Skeletal muscle tissue (tissue), 4 donors: ENCODE measurements around the gene CDC14B. TPM values are rescaled to one million over a fixed set of nuclear protein-coding genes. Genes with fewer than 3 reads are reported as not detected.
A peak's percentile ranks its signal among the peaks of the same experiment; 100 is the strongest.
"Not testable (repeated sequence)": the region's sequence is repeated elsewhere in the genome, so short reads cannot be mapped to it uniquely, and the experiment has no call there.

Experiments used
- H3K27ac ChIP-seq: one replicate; pipeline ENCODE4 v1.7.0; 2013; ENCODE audit warnings: mild to moderate bottlenecking, low read depth, low read length, inconsistent platforms
- H3K27me3 ChIP-seq, 3 donors: one replicate each; pipeline ENCODE4 v1.7.0; 2013; ENCODE audit warnings: low read length in 3 of 3; ENCODE audit not compliant: control insufficient read depth in 3 of 3, insufficient read depth in 3 of 3
- H3K36me3 ChIP-seq, 3 donors: one replicate each; pipeline ENCODE4 v1.7.0; 2013; ENCODE audit warnings: low read length in 3 of 3; ENCODE audit not compliant: control insufficient read depth in 3 of 3, insufficient read depth in 3 of 3
- H3K4me1 ChIP-seq, 3 donors: one replicate each; pipeline ENCODE4 v1.7.0; 2013; ENCODE audit warnings: low read length in 3 of 3, mild to moderate bottlenecking in 3 of 3; ENCODE audit not compliant: control insufficient read depth in 3 of 3, insufficient read depth in 3 of 3
- H3K4me3 ChIP-seq, 3 donors: one replicate each; pipeline ENCODE4 v1.7.0; 2013; ENCODE audit warnings: low read length in 3 of 3
- H3K9ac ChIP-seq, 3 donors: one replicate each; pipeline ENCODE4 v1.7.0; 2013; ENCODE audit warnings: low read length in 3 of 3, mild to moderate bottlenecking in 3 of 3, moderate library complexity in 2 of 3, low read depth in 1 of 3
- H3K9me3 ChIP-seq, 3 donors: one replicate each; pipeline ENCODE4 v1.7.0; 2013; ENCODE audit warnings: low read length in 3 of 3; ENCODE audit not compliant: control insufficient read depth in 3 of 3
- total RNA-seq: library from RNA; depleted of rRNA; stranded (reverse); fragments of >200 nt; gene quantifications from one replicate; pipeline ENCODE4 v1.2.3, GENCODE V29; 2014
- donor health status: Osteomylitis.

Gene CDC14B
- total RNA-seq = 45.9 TPM

DNA sequence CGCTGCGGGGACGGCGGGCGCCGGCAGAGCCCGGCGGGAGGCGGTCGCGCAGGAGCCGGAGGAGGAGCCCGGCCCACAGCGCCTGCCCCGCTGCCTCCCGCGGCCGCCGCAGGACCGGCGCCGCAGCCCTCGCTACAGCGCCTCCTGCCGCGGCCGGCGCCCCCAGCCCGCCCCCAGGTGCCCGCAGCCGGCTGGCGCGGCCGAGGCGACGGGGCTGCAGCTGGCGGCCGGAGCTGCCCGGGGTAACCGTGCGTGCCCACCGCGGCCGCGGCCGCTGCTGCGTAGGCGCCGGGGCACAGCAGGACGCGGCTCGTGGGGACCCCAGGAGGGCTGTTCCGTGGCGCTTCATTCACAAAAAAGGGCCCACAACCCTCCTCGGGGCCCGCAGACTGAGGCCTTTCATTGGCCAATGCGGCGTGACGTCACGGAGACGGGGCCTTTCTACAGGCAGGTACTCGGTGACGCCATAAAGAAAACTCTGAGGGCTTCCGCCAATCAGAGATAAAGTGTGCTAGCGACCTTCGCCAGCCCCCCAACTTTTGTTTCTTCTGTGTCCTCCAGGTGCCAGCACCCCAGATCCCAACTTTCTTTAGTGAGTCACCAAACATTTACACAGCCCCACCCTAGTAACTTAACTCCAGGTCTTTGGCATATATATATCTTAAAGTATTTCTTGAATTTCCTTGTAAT is at the start of gene CDC14B:
CDC14B (minus strand) TSS at position 353 of the 690 bp plus-strand sequence. CDS start 465 bp downstream, outside the sequence.
- Histone ChIP-seq H3K9me3 (no peaks in the 10 kb centered on the region), H3K4me3 (peak within 1 kb of the TSS; percentile 64 to 68 (median 65)), H3K36me3 (no peaks in the 10 kb centered on the region), H3K27ac (peak within 1 kb of the TSS; percentile 88), H3K4me1 (peaks cover 6 to 16% (median 11%) of the 10 kb centered on the region in 3 donors), H3K9ac (peak within 1 kb of the TSS; percentile 43 to 77 (median 69)), H3K27me3 (no peaks in the 10 kb centered on the region)

DNA sequence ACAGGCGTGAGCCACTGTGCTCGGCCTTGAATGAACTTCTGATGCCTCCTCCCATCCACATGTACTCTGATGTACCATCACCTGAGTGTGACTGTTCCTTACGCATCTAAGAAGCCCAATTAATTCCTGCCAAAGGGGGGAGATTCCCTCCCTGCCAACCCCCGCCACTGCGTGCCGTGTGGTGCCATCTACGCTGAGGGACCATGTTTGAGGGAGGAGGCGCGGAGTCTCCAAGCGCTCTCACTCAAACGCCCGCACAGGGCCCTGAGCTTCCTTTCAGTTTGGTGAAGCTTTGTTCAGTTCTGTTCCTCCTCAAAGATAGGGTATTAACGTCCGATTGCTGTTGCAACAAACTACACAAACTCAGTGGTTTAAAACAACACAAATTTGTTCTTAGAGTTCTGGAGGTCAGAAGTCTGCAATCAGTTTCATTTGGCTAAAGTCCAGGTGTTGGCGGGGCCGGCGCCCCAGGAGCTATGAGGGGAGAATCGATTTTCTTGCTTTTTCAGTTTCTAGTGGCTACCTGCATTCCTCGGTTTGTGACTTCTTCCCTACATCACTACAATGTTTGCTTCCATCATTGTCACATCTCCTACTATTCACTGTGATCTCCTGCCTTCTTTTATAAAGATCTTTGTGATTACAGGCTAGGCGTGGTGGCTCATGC is 49.4 kb upstream of the CDC14B start:
- no peak overlapping the region for H3K27ac ChIP-seq
- H3K9ac ChIP-seq = no peak overlapping the region
- H3K27me3 ChIP-seq = no peaks in the 10 kb centered on the region
- H3K9me3 ChIP-seq = no peaks in the 10 kb centered on the region
- H3K4me1 ChIP-seq = no peaks in the 10 kb centered on the region
- no peaks in the 10 kb centered on the region for H3K36me3 ChIP-seq
- no peak overlapping the region for H3K4me3 ChIP-seq

DNA sequence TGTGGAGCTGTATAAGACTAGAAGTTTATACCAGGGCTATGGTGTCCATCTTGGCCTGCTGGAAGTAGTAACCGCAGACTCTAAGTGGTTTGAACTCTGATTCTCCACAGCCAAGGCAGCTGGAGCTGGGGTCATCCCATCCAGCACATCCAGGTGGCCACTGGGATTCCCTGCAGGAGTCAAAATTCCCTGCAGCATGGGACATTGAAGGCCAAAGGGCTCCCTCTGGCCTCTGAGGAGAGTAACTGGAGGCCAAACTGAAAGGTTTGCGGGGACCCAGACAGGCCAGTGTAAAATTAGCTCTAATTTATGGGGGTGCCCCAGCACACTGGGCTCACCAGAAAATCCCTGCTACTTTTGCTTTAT is 47.7 kb upstream of the CDC14B start:
- no peaks in the 10 kb centered on the region for H3K9me3 ChIP-seq
- no peaks in the 10 kb centered on the region for H3K27me3 ChIP-seq
- no peaks in the 10 kb centered on the region for H3K4me1 ChIP-seq
- H3K9ac ChIP-seq = no peak overlapping the region
- no peak overlapping the region for H3K4me3 ChIP-seq
- H3K27ac ChIP-seq = no peak overlapping the region
- no peaks in the 10 kb centered on the region for H3K36me3 ChIP-seq

DNA sequence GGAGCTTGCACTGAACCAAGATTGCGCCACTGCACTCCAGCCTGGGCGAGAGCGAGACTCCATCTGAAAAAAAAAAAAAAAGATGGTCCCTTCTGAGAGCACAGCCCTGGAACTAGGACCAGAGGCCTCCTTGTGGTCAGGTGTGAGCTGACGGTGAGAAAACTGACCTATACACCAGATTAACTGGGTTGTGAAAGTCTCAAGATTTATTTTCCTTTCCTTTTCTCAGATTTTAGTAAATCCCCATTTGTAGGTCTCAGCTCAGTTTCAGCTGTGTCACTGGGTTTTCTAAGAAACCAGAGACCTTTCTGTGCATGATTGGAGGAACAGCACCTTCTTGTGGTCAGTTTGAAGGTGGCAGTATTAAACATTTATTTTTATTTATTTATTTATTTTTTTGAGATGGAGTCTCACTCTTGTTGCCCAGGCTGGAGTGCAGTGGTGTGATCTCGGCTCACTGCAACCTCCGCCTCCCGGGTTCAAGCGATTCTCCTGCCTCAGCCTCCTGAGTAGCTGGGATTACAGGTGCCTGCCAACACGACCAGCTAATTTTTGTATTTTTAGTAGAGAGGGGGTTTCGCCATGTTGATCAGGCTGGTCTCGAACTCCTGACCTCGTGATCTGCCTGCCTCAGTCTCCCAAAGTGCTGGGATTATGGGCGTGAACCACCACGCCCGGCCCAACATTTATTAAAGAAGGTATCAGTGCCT is 47.2 kb upstream of the CDC14B start:
- not testable (repeated sequence) for H3K9ac ChIP-seq, H3K27ac ChIP-seq

GRCh38 chr9:96665789-96666188 is 46.1 kb upstream of the CDC14B start:
- H3K27ac ChIP-seq = no peak overlapping the region
- no peak overlapping the region for H3K9ac ChIP-seq
- H3K27me3 ChIP-seq = no peaks in the 10 kb centered on the region
- H3K9me3 ChIP-seq = no peaks in the 10 kb centered on the region
- no peaks in the 10 kb centered on the region for H3K4me1 ChIP-seq
- H3K4me3 ChIP-seq = no peak overlapping the region
- H3K36me3 ChIP-seq = no peaks in the 10 kb centered on the region

More for the DNA sequence above, 47.2 kb upstream of the CDC14B start:
- not testable (repeated sequence) for H3K36me3 ChIP-seq, H3K4me3 ChIP-seq, H3K4me1 ChIP-seq, H3K27me3 ChIP-seq, H3K9me3 ChIP-seq

DNA sequence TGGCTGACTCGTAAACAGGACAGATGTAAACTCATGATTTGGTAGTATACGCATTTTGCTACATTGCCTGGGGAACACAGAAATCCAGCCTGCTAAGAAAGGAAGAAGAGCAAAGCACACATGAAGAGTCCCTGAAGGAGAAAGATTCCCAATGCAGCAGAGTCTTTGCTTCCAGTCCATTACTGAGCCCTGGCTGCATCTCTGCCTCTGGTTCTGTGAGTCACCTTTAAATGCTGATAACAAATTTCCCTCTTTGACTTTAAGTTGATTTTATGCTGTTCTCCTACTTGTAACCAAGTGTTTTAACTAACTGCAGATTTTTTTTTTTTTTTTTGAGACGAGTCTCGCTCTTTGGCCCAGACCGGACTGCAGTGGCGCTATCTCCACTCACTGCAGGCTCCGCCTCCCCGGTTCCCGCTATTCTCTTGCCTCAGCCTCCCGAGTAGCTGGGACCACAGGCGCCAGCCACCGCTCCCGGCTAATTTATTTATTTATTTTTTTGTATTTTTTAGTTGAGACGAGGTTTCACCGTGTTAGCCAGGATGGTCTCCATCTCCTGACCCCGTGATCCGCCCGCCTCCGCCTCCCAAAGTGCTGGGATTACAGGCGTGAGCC is 44.0 kb upstream of the CDC14B start:
- Histone ChIP-seq H3K9ac (no peak overlapping the region), H3K4me1 (no peaks in the 10 kb centered on the region), H3K36me3 (no peaks in the 10 kb centered on the region), H3K4me3 (no peak overlapping the region), H3K27me3 (no peaks in the 10 kb centered on the region), H3K27ac (no peak overlapping the region), H3K9me3 (no peaks in the 10 kb centered on the region)

DNA sequence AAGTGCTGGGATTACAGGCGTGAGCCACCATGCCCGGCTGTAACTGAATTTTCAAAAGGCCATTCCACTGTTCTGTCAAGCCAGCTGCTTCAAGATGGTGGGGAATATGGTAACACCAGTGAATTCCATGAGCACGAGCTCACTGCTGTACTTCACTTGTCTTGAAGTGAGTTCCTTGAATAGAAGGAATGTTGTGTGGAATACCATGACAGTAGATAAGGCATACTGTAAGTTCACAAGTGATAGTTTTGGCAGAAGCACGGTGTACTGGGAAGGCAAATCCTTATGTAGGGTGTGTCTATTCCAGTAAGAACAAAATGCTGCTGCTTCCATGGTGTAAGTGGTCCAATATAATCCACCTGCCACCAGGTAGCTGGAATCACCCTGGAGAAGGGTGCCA is 42.1 kb upstream of the CDC14B start:
- Histone ChIP-seq H3K27me3 (no peaks in the 10 kb centered on the region), H3K4me3 (no peak overlapping the region), H3K36me3 (no peaks in the 10 kb centered on the region), H3K9ac (no peak overlapping the region), H3K27ac (no peak overlapping the region), H3K9me3 (no peaks in the 10 kb centered on the region), H3K4me1 (no peaks in the 10 kb centered on the region)

- Histone ChIP-seq H3K36me3 (no peaks in the 10 kb centered on the region), H3K4me3 (no peak overlapping the region), H3K27ac (no peak overlapping the region), H3K9ac (no peak overlapping the region), H3K9me3 (no peaks in the 10 kb centered on the region), H3K4me1 (no peaks in the 10 kb centered on the region), H3K27me3 (no peaks in the 10 kb centered on the region)
Measured at GRCh38 chr9:96660692-96661248, 41.1 kb upstream of the CDC14B start.

GRCh38 chr9:96655198-96655851 is 35.7 kb upstream of the CDC14B start, which contains the start of gene PRXL2C:
Gene PRXL2C, minus strand, starts transcription at chr9:96655317. Its CDS starts 36 bp downstream, at chr9:96655281.
- H3K36me3 ChIP-seq = peaks cover 0 to 10% (median 4%) of the 10 kb centered on the region in 3 donors
- no peaks in the 10 kb centered on the region for H3K27me3 ChIP-seq
- H3K4me1 ChIP-seq = peaks cover 2 to 12% (median 6%) of the 10 kb centered on the region in 3 donors
- no peaks in the 10 kb centered on the region for H3K9me3 ChIP-seq
- H3K4me3 ChIP-seq = peak within 1 kb of the TSS; percentile 80 to 84 (median 82)
- H3K9ac ChIP-seq = peak within 1 kb of the TSS; percentile 85 to 93 (median 91)
- H3K27ac ChIP-seq = peak within 1 kb of the TSS; percentile 96
